Fibroblast of skin of right quadriceps (primary cell): Measurements from ENCODE around the gene TM9SF1.

Experiments
- DNase-seq: peaks from one replicate; pipeline ENCODE4 v3.0.0-alpha.2; 2013

The TM9SF1 gene

GRCh38 chr14:24147761-24148428, 47.3 kb downstream of the TM9SF1 start:
- DNase-seq, result no peak

GRCh38 chr14:24146978-24147760, 48.1 kb downstream of the TM9SF1 start, which contains the start of gene RNF31:
Gene RNF31 (plus strand): TSS chr14:24147498. CDS start chr14:24147699, 201 bp downstream.
- peak; percentile 97 for DNase-seq

- peak; percentile 97 for DNase-seq
These were observed 48.7 kb downstream of the TM9SF1 start, which contains the start of gene PSME2 for GRCh38 chr14:24146453-24146977. Gene PSME2 (minus strand): TSS chr14:24146610. CDS start chr14:24146581, 29 bp downstream.

GRCh38 chr14:24145690-24146452, 49.4 kb downstream of the TM9SF1 start:
- no peak for DNase-seq

DNA sequence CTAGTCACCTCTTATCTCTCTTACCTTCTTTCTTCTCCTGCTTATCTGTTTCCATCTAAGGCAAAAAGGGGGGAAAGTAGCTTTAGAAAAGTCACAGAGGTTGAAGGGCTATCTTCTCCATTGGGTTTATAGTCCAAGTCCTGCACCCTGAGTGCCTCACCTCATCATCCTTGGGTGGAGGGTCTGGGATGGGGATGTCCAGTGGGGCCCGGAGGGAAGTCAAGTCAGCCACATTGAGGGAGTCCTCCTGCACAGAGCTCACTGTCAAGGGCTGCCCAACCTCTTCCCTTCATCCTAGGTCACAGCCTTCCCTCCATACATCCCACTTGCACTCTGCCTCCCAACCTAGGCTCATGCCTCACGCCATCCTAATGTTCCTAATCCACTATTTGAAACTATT, 50.0 kb downstream of the TM9SF1 start:
- no peak for DNase-seq

- DNase-seq, result no peak
These were observed 50.8 kb downstream of the TM9SF1 start for GRCh38 chr14:24144451-24144850.

GRCh38 chr14:24143511-24143910, 51.7 kb downstream of the TM9SF1 start:
- peak; percentile 74 for DNase-seq

- peak; percentile 99 for DNase-seq
These were observed 54.0 kb downstream of the TM9SF1 start, which contains the start of gene EMC9 for GRCh38 chr14:24141097-24141880. Gene EMC9 (minus strand): TSS chr14:24141591. CDS start chr14:24141304, 287 bp downstream.

DNA sequence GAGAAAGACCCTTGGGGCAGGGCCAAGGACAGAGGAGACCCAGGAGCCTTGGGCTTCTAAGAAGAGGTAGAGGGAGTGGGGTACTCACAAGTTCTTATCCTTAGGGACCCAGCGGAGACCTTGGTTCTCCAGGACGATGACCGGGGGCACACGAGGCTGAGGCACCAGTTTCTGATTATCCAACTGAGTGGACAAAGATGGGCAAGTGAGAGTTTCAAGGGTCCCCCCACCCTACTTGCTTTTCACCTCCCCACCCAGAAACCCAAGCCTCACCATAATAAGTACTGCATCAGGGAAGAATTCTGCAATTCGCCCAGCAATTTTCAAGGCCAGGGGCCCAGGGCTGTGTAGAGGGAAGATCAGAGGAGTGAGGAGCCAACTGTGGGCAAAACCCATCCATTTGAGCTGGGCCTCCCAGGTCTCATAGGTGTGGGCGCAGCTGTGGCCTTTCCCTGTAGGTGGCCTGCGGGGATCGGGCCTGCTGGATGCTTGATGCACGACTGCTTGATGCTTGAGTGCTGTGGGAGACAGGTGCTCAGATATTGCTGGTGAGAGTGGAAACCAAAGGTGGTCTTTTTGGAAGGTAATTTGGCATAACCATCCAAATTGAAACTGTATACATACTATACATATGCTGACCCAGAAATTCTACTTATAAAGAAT, 55.8 kb downstream of the TM9SF1 start:
- DNase-seq, result no peak
